Stimulated activated CD8-positive, alpha-beta memory T cell treated with anti-CD3 and anti-CD28 coated beads, Interleukin-12 subunit alpha, Interleukin-12 subunit beta, amount 100 ng/mL, for 24 hours (primary cell): ENCODE results near the gene USF2.

Experiments
- DNase-seq: peaks from one replicate; pipeline ENCODE4 v3.0.0-alpha.2; 2020; ENCODE audit errors: extremely low read depth

USF2 gene

DNA sequence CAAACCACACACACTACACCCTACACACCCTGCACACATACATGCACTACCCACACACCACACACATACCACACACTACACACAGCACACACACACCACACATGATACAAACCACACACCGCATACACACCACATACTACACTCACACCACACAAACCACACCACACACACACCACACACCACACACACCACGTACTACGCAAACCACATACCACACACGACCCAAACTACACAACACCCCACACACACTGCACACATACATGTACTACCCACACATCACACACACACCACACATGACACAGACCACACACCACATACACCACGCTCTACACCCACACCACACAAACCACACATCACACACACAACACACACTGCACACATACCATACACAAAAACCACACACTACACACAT, 29.8 kb downstream of the USF2 start:
- DNase-seq: no peak

DNA sequence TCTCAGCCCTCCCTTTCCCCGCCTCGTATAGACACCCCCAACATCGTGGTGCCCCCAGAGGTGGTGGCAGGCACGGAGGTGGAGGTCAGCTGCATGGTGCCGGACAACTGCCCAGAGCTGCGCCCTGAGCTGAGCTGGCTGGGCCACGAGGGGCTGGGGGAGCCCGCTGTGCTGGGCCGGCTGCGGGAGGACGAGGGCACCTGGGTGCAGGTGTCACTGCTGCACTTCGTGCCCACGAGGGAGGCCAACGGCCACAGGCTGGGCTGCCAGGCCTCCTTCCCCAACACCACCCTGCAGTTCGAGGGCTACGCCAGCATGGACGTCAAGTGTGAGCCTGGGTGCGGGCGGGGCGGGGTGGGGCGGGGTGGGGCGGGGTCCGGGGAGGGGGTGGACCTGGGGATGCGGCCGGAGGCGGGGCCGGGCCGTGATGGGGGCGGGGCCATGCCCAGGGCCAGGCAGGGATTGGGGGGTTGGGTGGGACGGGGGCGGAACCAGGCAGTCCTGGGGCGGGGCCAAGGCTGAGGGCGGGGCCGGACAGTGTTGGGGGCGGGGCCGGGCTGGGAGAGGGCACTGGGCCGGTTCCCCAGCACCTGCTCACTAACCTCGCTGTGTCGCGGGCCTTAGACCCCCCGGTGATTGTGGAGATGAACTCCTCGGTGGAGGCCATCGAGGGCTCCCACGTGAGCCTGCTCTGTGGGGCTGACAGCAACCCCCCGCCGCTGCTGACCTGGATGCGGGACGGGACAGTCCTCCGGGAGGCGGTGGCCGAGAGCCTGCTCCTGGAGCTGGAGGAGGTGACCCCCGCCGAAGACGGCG, 31.0 kb downstream of the USF2 start:
- no peak for DNase-seq

DNA sequence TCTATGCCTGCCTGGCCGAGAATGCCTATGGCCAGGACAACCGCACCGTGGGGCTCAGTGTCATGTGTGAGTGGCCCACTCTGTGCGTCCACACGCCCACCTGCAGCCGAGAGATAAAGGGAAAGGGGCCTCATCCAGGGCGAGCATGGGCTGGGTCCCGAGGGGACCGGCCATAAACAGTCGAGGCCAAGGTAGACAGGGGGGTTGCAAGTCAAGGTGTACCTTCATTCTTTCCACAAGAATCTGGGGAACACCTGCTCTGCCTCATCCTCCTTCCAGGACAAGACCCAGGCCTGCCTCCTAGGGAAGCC, 31.5 kb downstream of the USF2 start:
- DNase-seq: no peak

DNA sequence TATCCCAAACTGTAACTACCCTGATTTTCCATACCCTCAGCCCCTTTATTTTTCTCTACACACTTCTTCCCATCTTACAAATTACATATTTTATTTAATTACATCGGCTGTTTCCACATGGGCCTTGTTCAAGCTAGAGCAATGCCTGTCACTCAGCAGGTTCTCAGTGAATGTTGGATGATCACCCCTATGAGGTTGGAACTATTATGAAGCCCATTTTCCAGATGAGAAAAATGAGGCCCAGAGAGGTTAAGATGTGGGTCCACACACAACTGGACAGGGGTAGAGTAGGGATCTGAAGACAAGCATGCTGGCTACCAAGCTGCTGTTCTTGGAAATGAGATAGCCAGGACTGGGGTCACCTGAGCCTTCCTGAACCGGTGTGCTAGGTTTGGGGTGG, 33.2 kb downstream of the USF2 start:
- no peak for DNase-seq

DNA sequence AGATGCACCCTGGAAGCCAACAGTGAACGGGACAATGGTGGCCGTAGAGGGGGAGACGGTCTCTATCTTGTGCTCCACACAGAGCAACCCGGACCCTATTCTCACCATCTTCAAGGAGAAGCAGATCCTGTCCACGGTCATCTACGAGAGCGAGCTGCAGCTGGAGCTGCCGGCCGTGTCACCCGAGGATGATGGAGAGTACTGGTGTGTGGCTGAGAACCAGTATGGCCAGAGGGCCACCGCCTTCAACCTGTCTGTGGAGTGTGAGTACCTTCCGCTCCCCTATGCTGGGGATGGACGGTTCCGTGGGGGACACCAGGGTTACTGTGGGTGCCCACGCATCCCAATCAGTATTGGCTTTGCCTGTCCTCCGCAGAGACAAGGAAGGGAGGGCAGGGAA, 33.7 kb downstream of the USF2 start:
- no peak for DNase-seq

DNA sequence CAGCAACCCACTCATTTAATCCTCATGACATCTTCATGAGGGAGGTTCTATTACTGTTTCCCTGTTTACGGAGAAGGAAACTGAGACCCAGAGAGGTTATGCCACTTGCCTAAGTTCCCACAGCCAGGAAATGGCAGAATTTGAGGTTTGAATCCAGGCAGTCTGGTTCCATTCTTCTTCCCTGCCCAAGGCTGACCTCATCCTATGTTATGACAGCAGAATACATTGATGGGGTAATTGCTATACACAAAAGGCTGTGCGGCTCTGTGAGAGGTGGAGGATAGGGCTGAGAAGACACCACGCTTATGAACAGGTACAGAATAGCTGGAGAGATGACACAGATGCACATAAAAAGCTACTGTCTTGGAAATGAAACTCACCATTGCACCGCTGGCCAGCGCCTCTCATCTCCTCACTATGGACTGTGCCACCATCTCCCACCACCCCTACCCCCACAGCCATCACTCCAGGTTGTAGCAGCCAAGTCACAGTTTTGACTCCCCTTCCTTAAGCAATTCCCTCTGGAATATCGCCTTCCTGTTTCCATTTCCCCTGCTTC, 34.7 kb downstream of the USF2 start:
- DNase-seq: no peak

DNA sequence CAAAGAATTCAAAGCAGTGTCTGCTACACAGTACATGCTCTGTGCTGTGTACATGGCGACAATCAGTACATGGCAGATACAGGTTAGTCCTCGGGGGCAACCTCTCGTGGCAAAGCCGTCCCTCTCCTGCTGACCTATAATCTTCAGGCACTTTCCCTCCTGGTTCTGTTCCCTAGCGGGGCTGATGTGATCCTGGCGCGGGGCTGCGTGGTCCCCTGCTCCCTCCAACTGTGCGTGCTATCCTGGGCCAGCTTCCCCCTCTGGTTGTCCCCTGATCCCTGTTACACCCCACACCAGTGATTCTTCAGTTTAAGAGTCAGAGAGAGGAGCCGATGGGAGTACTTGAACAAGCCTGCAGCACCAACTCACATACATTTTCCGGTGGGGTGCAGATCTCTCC, 35.3 kb downstream of the USF2 start:
- DNase-seq: no peak

DNA sequence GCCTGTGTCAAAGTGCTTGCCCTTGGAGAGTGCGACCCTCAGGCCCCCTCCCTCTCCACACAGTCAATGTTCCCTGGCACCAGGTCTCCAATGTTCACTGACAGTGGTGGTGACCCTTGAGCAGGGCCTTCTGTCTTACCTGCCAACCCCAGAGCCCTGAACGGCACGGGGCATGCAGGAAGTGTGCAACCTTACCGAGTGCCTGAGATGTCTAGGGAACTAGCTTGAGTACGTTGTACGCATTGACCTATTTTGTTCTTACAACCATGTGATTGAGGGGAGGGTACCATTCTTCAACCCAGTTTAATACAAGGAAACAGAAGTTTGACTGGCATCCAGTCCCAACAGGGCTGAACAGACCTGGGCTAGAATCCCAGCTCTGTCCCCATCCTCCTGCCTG, 36.4 kb downstream of the USF2 start:
- no peak for DNase-seq

DNA sequence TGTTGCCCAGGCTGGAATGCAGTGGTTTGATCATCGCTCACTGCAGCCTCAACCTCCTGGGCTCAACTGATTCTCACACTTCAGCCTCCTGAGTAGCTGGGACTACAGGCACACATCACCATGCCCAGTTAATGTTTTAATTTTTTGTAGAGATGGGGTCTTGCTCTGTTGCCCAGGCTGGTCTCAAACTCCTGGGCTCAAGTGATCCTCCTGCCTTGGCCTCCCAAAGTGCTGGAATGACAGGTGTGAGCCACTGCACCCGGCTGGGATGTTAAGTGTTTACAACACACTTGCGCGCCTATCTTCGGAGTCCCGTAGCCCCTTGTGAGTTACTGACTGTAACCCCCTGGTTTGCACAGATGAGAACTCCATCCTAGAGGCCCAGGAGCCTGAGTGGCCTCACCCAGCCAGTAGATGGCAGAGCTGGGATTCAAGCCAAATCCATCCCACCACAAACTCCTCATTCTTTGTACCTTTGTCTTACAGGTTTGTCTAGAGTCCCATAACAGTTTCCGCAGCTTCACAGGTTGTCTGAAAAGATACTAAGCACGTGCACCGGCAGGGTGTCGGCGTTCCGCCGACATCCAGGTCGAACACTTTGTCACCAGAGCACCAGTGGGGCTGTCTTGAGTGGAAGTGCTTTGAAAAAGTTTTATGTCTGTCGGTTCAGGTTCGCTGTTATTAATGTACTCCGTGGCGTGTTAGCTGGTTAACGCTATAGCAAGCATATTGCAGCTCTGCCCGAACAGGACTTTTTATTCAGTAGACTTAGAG, 37.9 kb downstream of the USF2 start:
- DNase-seq: no peak

DNA sequence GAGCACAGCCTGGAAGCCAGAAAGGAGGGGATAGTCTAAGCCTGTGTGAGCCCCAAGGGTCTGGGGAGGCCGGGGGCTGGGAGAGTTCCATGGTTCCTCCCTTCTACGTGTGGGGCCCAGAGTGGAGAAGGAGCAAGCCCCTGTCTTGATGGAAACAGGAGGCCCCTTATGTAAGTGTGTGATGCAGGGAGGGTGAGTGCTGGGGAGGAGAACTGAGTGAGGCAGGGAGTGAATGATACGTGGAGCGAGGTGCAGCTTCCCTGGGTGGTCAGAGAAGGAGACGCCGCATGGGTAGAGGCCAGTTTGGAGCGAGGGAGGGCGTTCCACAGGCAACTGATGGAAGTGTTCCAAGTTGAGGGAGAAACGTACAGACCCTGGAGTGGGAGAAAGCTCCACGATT, 39.2 kb downstream of the USF2 start:
- no peak for DNase-seq

DNA sequence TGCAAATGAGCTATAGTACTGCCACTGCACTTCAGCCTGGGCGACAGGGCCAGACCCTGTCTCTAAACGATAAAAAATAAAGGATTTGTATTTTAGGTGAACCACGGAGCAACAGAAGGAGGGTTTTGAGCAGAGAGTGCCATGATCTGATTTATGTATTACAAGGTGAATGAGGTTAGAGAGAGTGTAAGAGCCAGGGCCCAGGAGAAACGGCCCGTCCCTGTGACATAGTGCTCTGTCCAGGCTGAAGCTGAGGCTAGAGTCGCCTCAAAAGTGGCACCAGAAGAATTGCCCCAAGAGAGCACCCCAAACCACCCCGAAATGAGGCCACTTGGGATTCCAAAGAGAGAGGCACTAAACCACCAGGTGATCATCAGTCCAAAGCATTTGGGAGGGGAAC, 40.1 kb downstream of the USF2 start:
- DNase-seq: no peak

DNA sequence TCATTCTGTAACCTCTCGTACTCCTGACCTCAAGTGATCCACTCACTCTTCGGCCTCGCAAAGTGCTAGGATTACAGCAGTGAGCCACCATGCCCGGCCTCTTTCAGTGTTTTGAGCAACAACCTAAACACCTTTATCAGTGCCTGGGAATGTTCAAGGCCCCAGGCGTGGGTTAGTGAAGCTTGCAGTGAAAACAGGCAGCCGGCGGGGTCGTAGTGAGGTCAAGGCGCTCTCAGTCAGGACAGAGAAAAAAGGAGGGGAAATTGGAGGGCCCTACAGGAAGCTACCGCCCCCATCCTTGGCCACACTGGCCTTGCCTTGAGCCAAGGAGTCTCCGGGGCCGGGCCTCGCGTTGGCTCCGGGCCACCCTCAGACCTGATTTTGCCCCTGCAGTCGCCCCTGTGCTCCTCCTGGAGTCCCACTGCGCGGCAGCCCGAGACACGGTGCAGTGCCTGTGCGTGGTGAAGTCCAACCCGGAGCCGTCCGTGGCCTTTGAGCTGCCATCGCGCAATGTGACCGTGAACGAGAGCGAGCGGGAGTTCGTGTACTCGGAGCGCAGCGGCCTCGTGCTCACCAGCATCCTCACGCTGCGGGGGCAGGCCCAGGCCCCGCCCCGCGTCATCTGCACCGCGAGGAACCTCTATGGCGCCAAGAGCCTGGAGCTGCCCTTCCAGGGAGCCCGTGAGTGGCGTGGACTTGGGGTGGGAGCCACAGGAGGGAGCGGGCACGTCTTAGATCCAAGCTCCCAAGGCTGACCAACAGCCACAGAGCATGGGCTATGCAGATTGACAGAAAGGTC, 40.9 kb downstream of the USF2 start:
- DNase-seq: no peak

DNA sequence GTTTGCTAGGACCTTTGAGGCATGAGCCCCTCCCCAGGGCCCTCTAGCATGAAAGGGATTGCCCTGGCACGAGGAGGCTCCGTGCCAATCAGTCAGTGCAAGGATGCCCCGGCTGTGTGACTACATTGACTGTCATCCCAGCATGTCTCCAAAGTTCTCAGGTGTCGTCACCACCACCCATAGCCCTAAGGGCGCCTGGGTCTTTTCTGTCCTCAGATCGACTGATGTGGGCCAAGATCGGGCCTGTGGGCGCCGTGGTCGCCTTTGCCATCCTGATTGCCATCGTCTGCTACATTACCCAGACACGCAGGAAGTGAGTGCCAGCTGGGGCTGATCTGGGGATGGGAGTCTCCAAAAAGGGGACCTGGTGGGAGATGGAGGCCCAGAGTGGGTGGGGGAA, 41.6 kb downstream of the USF2 start:
- no peak for DNase-seq

DNA sequence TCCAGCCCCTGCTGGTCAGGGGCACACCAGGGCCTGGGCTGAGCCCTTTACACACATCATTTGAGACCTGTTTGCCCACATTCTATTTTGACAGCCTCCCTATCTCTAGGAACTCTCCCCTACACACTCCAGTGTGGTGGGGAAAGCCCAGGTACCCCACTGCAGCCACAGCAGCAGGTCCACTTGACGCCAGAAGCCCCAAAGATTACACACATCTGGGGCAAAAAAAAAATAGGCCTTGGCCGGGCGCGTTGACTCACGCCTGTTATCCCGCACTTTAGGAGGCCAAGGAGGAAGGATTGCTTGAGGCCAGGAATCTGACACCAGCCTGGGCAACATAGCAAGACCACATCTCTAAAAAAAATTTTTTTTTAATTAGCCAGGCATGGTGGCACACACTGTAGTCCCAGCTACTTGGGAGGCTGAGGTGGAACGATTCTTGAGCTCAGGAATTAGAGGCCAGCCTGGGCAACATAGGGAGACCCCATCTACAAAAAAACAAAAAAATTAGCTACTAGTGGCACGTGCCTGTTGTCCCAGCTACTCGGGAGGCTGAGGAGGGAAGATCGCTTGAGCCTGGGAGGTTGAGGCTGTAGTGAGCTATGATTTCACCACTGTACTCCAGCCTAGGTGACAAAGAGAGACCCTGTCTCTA, 42.2 kb downstream of the USF2 start:
- DNase-seq: no peak

DNA sequence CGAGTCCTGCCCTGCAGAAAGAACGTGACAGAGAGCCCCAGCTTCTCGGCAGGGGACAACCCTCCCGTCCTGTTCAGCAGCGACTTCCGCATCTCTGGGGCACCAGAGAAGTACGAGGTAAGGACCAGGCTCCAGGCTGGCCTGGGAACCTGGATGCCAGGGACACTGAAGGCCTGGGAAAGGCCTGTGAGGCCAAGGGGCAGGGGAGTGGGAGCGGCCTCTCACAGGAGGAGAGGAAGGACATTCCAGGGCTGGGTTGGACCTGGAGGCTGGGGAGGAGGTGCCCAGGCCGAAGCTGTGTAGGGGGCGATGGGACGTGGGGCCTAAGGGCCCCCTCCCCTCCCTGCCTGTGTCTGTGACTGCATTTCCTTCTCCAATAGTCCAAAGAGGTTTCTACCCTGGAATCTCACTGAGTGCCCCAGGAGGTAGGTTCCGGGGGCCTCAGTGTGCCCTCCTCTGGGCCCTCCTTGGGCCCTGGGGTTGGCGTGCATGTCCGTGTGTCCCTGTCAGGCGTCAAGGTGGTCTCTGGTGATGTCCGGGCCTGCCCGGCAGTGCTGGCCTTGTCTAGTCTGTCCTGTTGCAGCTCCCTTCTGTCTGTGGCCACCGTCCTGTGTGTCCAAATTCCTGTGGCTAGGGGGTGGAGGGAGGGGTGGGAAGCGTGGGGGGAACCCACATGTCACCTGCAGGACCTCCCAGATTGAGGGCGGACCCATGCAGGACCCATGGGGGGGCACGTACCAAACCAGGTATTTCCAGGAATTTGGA, 43.3 kb downstream of the USF2 start:
- no peak for DNase-seq

DNA sequence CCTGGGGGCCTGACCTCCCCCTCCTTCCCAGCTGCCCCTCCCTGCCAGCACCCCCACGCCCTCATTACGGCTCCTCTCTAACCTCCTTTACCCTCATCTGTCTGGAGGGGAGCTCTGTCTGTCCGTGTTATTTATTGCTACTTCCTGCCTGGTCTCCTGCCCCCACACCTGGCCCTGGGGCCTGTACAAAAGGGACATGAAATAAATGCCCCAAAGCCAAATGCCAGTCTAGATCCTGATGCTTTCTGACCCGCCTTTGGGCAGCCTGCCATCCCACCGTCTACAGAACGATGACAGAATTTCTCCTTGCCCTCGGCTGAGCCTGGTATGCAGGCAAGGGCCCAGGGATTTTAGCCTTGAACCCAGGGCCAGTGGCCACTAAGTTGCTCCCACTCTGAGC, 44.8 kb downstream of the USF2 start:
- DNase-seq: no peak

DNA sequence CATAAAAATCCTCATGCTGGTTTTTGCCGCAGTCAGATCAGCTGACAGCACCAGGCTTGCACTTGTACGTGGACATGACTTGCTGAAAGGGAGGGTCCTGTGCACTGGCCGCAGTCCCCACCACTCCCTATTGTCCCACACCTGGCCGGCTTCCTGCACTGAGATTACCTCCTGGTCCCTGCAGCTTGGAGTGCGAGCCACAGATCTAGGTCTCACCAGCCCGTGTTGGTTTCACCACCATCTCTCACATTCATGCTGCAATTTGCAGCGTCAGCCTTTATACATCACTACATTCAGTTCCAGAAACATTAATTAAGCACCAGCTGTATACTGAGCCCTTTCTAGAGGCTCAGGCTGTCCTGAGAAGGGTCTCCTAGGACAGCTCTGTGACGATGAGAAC, 45.3 kb downstream of the USF2 start:
- no peak for DNase-seq

DNA sequence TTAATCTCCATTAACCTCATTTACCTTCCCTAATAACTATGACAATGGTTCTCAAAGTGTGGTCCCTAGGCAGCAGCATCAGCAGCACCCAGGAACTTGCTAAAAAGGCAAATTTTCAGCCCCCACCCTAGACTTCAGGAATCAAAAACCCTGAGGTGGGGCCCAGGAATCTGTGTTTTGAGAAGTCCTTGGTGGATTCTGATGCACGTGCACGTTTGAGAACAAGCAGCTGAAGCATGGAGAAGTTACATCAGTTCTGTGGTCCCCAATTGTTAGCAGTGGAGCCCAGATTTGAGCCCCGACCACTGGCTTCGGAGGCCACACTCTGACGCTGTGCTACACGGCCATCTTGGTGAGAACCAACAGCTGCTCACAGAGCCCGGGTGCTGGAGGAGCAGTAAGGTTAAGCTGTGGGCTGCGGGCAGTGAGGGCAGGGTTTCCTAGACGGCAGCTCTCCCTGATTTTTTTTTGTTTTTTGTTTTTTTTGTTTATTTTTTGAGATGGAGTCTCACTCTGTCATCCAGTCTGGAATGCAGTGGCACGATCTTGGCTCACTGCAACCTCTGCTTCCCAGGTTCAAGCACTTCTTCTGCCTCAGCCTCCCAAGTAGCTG, 46.2 kb downstream of the USF2 start:
- no peak for DNase-seq

DNA sequence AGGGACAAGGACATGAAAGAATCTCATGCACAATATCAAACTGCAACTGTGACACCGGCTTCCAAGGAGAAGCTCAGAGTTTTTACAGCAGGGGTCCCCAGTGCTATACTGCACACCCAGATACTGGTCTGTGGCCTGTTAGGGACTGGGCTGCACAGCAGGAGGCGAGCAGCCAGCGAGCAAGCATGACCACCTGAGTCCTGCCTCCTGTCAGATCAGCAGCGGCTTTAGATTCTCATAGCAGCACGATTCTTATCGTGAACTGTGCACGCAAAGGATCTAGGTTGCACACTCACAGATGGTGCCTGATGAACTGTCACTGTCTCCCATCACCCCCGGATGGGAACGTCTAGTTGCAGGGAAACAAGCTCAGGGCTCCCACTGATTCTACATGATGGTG, 47.1 kb downstream of the USF2 start:
- DNase-seq: no peak

DNA sequence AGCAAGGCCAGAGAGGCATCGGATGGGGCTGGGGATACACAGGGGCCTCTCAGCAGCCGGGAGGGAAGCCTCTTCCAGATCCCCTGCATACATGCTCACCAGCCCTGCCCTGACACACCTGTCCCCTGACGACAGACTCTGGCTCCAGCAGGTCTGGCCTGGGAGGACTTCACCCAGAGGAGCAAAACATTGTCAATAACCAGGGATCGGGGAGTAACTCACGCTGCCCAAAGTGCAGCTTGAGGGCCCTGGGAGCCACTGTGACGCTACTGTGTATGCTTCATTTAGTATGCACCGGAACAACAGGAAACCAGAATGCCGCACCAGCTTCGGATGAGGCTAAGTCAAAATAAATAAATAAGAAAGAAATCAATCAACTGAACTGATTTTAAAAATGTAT, 47.8 kb downstream of the USF2 start:
- DNase-seq: no peak
